ENCODE results near the gene WWC2.

DNA sequence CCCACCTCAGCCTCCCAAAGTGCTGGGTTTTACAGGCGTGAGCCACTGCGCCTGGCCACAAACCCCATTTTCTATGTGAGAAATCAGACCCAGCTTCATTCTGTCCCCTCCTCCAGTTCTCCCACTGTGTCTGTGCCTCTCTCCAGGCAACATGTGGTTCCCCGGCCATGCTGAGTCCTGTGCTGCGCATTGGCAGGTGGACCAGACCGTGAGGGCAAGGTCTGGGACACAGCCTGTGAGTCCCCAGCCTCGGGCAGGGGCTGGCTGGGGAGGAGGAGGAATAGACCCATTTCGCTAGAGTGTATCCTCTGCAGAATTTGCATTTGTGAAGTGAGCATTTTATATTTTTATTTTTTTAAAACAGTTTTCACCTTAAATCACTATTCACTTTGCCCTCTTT lies 244.7 kb downstream of the WWC2 start:
- no peak for TF ChIP-seq POLR2A (IDR thresholded peaks at IDR 0.05)
- TF ChIP-seq, protein P1, sequence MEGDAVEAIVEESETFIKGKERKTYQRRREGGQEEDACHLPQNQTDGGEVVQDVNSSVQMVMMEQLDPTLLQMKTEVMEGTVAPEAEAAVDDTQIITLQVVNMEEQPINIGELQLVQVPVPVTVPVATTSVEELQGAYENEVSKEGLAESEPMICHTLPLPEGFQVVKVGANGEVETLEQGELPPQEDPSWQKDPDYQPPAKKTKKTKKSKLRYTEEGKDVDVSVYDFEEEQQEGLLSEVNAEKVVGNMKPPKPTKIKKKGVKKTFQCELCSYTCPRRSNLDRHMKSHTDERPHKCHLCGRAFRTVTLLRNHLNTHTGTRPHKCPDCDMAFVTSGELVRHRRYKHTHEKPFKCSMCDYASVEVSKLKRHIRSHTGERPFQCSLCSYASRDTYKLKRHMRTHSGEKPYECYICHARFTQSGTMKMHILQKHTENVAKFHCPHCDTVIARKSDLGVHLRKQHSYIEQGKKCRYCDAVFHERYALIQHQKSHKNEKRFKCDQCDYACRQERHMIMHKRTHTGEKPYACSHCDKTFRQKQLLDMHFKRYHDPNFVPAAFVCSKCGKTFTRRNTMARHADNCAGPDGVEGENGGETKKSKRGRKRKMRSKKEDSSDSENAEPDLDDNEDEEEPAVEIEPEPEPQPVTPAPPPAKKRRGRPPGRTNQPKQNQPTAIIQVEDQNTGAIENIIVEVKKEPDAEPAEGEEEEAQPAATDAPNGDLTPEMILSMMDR (IDR thresholded peaks at IDR 0.05), result no peak
